Activated CD4-positive, alpha-beta T cell treated with anti-CD3 and anti-CD28 coated beads, Interleukin-2, amount 50 U/mL, for 1 hour (primary cell): ENCODE results near the gene CTNND2.
"Not testable (repeated sequence)": the region's sequence is repeated elsewhere in the genome, so short reads cannot be mapped to it uniquely, and the experiment has no call there.

ENCODE experiments used
- DNase-seq: peaks from one replicate; pipeline ENCODE4 v3.0.0-alpha.2; 2020

The CTNND2 gene

DNA sequence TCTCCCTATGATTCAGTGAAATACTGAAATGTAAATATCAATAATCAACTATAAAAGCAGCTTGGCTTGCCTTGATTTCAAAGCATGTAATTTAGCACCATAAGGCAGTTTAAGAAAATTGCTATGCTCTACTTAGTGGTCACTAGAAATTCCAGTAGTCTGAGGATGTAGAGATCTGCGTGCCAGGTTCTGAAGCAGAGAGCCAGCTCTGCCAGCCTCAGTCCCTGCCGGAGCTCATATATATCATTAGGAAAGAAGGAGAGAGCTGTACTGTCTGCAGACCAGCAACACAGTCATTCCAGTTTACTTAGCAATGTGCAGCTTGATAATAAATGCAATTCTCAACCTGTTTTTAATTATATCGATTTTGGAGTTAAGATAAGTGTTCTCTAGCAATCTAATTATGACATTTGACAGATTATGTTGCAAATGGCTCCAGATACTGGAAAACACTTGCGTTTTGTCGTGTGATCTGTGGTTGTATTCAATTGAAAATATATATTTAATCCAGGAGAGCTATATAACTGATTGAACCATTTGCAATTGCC lies 540.5 kb downstream of the CTNND2 start:
- DNase-seq, result no peak

DNA sequence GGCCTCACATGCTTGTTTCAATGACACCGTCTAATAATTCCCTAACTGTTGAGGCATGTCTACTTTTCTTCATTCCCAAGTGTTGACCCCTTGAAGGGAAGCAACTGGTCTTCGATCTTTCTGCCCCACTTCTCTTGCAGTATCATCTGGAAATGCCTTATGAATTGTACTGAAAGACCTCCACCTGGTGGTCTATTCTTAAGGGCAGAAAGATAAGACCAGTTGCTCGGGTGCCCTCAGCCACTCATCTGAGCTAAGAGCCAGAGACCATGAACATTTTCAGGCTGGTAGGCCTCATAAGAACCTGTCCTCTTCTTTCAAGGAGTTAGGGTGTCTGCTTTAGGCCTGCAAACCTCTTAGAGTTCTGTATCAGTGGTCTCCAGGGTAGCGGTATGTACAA lies 542.5 kb downstream of the CTNND2 start:
- DNase-seq, result no peak

DNA sequence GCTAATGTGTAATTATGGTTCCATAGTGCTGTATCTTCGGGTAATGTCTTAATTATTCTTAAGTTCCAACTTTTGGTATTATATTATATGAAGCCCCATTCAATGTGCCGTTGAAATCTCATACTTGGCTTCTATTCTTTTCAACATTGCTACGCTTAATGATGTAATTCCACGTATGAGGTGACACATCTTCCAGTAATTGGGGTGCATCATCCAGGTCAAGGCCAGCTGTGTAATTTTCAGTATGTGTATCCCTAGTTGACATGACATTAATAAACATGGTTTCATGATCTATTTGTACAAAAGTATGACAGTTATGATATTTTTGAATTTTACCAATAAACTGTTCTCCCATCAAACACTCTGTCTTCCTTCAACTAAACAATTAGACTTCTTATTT lies 546.3 kb downstream of the CTNND2 start:
- no peak for DNase-seq

DNA sequence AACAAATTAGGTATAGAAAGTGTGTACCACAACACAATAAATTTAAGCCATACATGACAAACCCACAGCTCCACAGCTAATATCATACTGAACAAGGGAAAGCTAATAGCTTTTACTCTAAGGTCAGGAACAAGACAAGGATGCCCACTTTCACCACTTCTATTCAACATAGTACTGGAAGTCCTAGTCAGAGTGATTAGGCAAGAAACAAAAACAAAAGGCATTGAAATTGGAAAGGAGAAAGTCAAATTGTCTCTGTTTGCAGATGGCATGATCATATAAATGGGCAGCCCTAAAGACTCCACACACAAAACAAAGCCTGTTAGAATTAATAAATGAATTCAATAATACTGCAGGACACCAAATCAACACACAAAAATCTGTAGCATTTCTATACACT lies 548.8 kb downstream of the CTNND2 start:
- DNase-seq, result no peak

DNA sequence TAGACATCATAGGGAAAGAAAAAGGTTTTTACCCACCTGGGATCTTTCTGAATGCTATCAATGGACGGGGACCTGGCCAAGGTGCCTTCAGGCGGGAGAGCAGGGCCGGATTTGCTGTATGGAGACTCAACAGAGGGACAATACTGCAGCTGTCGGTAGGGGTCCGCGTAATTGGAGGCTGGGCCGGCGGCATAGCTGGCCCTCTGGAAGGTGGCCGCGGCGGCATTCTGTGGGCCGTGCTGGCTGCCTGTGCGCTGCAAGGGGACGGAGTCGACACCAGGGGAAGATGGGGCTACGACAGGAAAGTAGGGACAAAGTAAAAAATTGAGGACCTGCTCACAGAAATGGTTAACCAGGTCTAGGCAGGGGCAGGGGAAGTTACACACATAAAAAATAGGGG lies 557.9 kb downstream of the CTNND2 start:
- DNase-seq, result no peak

DNA sequence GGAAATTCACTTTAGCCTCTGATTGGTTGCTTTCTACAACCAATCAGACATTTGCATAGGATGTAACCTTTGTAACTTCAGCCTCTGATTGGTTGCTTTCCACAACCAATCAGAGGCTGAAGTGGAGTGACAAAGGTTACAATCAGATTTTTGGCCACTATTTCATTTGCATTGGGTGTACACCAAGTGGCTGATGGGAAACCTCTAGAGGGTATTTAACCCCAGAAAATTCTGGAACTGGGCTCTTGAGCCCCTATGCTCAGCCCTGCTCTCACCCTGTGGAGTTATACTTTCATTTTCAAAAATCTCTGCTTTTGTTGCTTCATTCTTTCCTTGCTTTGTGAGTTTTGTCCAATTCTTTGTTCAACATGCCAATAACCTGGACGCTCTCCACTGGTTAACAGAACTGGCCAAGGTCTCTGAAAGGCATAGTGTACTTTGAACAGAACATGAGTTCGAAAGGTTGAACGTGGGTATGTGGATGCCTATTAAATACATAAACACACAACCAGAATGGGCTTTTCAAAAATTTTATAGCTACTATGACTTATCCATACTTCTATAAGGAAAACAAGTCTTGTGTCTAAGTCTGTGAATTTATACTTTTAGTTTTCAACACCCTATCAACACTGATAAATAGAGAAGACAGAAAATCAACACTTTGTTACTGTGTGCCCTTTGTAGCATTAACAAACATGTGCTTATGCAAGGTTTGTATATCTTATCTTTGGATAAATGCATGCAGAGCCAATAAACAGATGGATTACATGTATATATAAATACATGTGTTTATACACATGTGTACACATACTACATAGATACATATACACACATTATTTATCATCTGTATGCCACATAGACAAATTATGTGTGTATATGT lies 568.1 kb downstream of the CTNND2 start:
- DNase-seq, result no peak

DNA sequence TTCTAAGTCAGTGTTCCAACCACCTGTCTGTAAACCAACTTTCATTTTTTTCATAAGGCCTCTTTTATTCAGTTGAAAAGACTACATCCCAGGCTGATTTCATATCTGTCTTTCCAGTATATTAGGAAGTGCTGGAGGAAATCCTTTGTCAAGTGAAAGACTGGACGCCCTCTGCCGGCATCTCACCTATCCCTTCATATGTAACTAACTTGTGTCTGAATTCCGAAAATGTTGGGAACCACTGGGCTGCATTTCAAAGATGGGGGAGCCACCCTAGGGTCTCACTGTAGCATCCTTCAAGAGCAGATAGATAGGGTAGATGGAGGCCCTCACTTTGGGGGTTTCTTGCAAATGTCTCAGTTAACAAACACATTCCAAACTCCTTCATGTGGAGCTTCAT lies 569.8 kb downstream of the CTNND2 start:
- no peak for DNase-seq

DNA sequence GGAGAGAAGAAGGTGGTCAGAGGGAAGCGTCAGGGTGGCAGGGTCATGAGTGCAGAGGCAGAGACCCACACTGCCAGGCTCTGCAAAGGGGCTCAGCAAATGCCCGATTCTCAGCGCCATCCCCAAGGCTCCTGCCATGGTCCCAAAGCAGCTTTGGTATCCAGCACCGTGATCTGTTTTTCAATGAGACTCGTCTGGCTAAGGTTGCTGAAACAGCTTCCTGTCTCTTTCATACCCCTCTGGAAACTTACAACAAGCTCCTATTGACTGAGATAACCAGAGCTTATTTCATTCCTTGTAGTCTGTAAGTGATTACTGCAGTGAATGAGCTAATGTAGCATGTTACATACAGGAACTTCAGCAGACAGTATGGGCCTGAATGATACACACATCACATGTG lies 574.6 kb downstream of the CTNND2 start:
- DNase-seq, result no peak

DNA sequence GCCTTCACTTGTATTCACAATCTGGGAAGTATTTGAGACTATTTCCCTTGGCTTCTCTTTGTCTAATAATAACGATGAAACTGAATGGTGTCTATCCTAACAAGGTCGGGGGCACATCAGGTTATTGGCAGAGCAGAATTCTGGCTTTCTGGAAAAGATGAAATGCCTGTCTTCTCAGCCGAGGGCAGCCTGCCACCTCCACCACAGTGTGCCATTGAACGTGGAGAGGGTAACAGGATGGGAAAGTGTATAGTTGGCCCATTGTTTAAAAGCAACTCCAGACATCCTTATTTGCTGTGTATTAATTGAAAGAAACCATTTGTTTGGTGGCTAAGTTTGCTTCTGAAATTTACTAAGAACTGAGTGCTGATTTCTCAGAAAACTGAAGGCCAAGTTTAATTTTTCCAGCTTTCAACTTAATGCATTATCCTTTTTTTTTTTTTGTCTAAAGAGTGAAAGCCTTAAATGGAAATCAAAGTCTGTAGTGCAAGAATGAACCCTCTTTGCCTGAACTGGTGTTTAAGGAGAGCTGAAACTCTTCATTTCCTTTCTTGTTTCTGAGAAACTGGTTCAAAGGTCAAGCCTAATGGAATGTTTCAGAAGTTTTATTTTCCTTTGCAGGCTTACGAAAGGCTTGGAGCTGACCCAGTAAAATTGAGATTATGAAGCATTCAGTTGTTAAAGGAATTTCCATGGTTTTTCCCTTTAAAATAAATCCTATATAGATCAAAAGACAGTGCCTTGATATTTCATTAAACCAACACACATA lies 579.5 kb downstream of the CTNND2 start:
- DNase-seq, result no peak

DNA sequence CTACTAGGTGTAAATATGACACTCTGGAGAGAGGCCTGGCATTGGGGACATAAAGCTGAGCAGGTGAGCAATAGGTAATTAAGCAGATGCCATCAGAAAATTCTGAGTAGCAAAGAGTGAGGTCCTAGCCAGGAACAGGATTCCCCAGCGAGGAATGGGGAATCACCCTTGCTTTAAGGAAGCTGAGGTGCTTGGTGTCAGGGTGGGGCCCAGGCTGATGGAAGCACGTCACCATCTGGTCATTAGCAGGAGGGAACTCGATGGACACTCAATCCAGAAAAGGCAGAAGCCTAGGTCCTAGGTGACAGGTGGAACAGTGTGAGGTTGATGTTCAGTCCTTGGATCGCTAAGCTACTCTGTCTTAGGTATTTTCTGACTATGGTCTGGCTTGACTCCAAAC lies 580.5 kb downstream of the CTNND2 start:
- no peak for DNase-seq

DNA sequence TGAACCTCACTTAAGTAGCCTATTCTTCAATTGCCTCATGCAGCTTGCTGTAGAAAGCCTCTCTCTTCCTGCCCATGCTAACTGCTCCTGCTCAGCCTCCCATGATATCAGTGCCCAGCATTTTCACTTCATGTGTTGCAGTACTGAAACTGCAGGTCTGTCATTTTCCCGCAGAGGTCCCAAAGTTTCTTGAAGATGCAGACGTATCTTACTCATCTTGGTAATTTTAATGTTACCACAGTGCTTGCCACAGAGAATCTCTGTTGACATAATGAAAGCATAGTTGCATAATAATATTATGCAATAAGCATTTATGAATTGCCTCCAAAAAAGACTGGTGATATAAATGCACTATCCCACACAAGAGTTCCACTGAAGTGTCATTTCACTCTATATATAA lies 582.1 kb downstream of the CTNND2 start:
- no peak for DNase-seq

DNA sequence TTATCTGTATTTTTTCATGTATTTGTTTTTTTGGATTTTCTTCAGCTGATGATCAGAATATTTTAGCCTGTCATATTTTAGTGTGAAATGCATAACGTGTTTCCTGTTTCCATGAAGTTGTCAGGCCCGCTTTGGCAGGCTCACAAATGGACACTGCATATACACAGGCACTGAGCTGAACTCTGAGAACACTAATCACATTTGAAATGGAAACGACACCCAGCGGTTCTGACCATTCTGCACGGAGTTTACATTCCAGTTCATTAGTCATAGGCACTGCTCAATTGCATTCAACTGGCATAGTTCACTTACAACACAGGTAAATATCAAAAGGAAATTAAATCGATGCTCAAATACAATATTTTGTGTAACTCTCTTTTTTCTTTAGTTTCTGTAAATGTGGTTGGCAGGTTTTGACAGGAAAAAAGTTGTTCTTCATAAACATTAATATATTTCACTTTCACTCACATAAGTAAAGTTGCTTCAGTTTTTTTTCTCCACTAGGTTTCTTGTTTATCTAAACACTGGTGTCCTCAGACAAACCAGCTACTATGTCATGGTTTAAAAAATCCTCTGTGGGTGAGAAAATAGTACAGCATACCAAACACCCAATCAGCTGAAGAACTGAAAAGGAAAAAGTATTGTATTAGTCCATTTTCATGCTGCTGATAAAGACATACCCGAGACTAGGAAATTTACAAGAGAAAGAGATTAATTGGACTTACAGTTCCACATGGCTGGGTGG lies 584.2 kb downstream of the CTNND2 start:
- no peak for DNase-seq

DNA sequence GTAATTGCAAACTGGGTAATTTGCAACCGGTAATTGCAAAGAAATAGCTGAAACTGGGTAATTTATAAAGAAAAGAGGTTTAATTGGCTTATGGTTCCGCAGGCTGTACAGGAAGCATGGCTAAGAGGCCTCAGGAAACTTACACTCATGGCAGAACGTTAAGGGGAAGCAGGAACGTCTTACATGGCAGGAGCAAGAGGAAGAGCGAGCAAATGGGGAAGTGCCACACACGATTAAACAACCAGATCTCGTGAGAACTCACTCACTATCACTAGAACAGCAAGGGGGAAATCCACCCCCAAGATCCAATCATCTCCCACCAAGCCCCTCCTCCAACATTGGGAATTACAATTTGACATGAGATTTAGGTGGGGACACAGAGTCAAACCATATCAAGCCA lies 590.6 kb downstream of the CTNND2 start:
- not testable (repeated sequence) for DNase-seq

DNA sequence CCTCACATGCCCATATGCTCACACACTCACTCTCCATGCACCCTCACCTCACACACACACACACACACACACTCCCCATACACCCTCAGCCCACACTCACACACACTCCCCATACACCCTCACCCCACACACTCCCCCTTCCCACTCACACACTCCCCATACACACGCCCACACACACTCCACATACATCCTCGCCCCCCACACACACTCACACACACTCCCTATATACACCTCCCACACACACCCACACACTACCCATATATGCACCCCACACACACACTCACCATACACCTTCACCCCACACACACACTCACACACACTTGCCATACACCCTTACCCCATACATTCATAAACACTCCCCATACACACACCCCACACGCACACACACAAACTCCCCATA lies 592.5 kb downstream of the CTNND2 start:
- no peak for DNase-seq

DNA sequence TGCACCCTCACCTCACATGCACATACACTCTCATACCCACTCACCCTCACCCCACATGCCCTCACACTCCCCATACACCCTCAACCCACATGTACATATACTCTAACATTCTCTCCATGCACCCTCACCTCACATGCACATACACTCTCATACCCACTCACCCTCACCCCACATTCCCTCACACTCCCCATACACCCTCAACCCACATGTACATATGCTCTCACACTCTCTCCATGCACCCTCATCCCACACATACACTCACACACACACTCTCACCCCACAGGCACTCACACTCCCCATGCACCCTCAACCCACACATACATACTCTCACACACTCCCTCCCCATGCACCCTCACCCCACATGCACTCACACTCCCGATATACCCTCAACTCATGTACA lies 593.0 kb downstream of the CTNND2 start:
- no peak for DNase-seq

DNA sequence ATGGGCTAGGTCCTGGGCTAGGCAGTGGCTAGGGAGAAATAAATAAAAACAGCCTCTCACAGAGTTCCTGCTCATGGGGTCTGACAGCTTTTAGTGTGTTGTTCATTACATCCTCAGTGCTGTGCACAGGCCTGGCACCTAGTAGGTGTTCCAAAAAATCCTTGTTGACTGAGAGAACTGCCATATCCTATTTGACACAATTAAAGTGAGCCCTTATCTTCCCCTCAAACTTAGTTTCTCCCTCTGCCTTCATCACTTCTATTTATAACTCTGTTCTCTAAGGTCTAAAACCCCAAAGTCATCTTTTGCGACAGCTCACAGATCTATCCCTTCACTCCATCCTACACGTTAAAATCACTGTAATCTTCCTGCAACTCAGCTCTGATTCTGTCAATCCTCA lies 594.1 kb downstream of the CTNND2 start:
- DNase-seq, result no peak

DNA sequence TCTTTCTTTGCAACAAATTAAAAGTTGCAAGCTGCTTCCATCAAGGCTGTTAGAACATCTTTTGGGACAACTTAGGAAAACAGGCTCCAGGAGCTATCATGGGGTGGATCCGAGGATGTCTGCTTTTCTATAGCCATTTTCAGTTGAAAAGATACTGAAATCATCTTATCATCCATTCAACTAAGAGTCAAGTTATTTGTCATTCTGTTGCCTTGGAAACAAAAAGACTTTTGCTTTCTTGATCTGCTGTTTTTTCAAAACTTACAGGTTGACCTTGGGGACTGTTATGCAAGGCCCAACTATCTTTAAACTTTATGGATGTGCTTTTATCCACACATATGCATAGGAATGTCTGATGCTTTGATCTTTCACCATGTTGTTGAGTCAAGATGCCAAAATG lies 597.9 kb downstream of the CTNND2 start:
- no peak for DNase-seq

DNA sequence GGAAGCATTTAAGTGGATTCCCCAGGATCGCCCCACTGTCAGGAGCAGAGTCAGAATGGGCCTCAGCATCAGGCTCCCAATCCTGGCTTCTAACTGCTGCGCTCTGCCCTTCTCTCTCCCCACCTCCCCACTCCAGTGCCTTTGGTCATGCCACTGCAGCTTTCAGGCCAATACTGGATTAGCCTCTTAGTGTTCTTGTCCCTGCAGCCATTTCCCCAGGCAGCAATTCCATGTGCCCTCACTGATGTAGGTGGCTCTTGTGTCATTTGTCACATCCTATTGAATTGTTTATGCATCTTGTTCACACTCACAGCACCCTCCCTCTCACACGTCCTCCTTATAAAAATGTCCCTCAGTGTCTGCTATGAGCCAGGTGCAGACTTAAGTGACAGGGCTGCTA lies 599.0 kb downstream of the CTNND2 start:
- DNase-seq, result no peak

DNA sequence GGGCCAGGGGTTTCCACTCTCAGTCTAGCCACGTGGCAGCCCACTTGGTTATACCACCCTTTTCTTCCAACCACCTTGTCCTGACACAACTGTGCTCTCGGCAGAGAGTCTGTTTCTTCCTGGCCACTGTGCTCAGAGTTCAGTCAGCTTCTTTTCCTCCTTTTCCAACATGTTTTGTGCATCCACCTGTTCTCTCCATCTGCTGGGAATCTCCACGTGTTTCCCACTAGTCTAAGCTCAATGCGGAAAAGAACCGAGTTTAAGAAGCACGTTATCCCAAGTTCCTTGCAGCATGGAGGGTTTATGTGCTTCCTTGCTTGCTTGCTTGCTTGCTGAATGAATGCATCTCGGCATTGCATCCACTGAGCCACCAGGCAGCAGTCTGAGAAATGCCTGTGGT lies 599.6 kb downstream of the CTNND2 start:
- DNase-seq, result no peak

DNA sequence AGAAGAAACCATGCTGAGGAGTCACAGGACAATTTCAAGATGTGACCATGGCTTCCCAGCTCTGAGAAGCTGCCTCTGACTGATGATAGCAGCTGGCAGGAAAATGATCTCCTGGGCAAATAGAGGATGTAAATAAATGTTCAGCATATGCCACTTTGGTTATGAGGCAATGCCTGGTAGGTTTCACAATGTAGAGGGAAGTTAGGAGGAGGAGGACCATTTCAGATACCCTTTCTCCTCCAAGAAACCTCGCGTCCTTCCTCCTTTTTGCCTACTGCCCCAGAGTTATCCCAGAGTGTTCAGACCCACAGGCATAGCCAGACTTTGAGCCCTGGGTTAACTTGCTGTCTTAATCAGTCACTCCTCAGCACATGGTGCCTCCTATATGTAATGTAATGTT lies 601.6 kb downstream of the CTNND2 start:
- DNase-seq, result no peak

DNA sequence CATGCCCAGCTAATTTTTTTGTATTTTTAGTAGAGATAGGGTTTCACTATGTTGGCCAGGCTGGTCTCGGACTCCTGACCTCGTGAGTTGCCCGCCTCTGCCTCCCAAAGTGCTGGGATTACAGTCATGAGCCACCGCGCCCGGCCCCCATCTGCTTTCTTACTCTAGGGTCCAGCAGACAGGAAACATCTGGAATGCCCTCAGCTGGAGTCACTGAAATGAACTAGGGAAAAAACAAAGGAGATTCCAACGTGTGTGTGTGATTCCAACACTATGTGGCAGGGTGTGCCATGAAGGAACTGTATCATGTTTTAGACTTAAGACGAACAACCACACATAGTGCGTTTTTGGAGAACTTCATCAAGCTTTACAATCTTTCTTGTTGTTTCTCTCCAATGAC lies 603.1 kb downstream of the CTNND2 start:
- DNase-seq, result no peak

DNA sequence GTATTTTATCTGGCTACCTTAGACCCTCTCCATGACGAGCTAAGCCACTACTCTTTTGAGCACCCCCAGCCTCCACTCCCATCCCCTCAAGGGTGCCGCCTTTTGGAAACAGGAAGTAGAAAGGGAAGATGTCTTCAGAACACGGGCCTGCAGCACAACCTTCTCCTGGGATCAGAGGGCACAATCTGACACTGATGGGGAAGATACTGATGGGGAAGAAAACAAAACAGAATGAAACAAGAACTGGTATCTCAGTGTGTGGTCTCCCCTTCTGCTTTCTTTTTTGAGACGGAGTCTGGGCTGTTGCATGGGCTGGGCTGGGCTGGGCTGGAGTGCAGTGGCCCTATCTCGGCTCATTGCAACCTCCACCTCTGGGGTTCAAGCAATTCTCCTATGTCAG lies 603.5 kb downstream of the CTNND2 start:
- DNase-seq, result no peak

DNA sequence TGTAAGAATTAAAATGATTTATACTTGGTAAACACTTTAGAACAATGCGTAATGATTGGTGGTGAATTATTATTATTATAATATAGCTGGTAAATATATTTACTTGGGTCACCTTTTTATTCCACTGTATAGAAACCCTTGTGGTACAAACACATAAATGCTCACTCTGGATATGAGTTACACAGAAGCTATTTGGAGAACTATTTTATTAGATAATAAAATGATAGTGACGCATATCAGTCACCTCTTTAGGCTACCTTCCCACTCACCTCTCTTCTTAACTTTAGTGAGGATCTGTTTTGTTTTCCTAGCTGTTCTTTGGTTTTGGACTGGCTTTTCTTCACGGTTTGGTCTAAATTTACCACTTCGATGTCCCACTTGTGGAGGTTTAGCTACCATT lies 605.4 kb downstream of the CTNND2 start:
- DNase-seq, result no peak
